Amniotic stem cell (primary cell): ENCODE measurements around the gene TEF.

Experiments used
- DNase-seq: peaks from one replicate; lab custom pipeline; 2025; lab: John Stamatoyannopoulos, UW

Gene TEF

GRCh38 chr22:41381329-41382097 lies at the start of gene TEF:
Gene TEF, plus strand, starts transcription at chr22:41381942. Its CDS starts 103 bp downstream, at chr22:41382045.
- peak; percentile 98 for DNase-seq

- DNase-seq, result no peak
Observed at GRCh38 chr22:41332217-41332939, 49.4 kb upstream of the TEF start.

- DNase-seq, result no peak
Observed at GRCh38 chr22:41333806-41334205, 47.9 kb upstream of the TEF start.

GRCh38 chr22:41334215-41334614 lies 47.5 kb upstream of the TEF start:
- no peak for DNase-seq

DNA sequence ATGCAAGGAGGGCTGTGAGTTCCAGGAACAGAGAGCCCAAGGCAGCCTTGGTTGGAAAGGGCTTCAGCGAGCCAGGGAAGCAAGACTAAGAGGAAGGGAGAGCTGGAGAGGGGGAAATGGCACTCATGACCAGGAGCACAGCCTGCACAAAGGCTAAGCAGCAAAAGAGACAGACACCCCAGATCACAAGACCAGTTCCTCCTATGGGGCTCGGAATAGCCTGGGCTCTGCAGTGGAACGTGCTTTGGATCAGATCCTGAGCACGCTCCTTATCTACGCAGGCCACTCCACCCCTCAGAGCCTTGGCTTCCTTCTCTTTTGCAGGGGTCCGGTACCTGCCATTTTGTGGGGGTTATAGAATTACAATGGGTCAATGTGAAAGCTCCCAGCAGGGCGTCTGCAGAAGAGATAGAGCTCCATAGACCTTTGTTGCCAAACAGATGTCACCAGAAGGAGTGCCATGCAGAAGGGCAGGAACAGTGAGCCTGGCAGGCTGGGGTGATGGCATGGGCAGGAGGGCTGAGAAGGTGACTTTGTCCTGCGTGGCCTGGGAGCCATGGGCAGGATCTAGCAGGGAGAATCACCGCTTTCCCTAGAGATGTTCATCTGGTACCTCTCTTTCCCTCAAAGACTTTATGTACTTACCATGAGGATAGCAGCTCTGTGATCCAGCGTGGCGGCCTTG lies 46.6 kb upstream of the TEF start:
- DNase-seq, result no peak

GRCh38 chr22:41338614-41339212 lies 43.0 kb upstream of the TEF start:
- DNase-seq, result no peak

- DNase-seq, result no peak
Observed at GRCh38 chr22:41339823-41340222, 41.9 kb upstream of the TEF start.

GRCh38 chr22:41340357-41340756 lies 41.4 kb upstream of the TEF start:
- DNase-seq, result no peak

- no peak for DNase-seq
Observed at GRCh38 chr22:41341012-41341411, 40.7 kb upstream of the TEF start.

GRCh38 chr22:41341990-41342389 lies 39.8 kb upstream of the TEF start:
- DNase-seq, result no peak

DNA sequence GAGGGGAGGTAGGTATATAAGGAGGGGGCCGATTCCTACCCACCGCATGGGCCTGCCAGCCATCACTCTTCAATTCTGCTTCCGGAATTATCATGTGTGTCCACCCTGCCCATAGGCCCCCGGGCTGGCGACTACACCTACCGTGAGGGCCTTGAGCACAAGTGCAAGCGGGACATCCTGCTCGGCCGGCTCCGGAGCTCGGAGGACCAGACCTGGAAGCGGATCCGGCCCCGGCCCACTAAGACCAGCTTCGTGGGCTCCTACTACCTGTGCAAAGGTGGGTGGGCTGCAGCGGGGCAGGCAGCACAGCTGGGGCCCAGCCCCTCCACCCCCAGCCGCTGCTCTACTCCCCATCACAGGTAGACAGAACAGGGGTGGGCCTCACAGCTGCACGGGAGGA lies 38.4 kb upstream of the TEF start:
- no peak for DNase-seq

- DNase-seq, result no peak
Observed at GRCh38 chr22:41343717-41344116, 38.0 kb upstream of the TEF start.

DNA sequence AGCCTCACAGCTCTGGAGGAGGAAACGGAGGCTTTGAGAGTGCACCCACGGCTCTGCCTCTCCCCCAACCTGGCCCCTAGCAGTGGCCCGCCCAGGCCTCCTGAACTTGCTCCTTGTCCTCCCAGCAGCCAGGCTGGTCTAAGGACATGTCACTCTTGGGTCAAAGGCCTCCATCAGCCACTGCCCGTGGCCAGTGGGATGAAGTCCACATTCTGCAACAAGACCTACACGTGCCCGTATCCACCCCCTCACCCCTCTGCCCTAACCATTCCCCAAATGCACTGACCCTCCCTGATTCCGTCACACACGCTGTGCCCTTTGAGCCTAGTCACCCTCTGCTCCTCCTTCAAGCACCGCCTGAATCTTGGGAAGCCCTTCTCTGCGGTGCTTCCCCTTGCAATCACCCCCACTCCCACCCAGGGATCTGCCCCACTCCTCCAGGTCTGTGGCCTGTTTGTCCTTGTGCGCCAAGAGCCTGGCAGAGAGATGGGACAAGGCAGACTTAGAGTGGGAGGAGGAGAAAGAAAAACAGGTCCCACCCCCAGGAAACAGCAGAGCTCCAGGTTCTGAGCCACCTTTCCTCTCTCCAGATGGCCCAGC lies 37.5 kb upstream of the TEF start:
- DNase-seq, result no peak

DNA sequence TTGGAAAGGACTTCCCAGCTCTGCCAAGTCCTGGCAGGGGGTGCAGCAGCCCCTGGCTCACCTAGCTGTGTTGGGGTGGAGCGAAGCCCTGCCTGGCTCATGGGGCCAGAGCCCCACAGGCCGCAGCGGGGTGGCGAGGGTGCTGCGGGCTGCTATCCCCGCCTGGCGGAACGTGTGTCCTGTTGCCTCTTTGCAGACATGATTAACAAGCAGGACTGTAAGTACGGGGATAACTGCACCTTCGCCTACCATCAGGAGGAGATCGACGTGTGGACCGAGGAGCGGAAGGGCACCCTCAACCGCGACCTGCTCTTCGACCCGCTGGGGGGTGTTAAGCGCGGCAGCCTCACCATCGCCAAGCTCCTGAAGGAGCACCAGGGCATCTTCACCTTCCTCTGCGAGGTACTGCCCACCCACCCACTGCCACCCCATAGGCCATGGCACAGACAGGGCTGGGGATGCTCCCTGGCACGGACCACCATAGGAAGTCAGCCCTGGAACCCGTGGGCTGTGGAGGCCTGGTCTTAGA lies 35.9 kb upstream of the TEF start:
- no peak for DNase-seq

- DNase-seq, result no peak
Observed at GRCh38 chr22:41347066-41347859, 34.5 kb upstream of the TEF start.

DNA sequence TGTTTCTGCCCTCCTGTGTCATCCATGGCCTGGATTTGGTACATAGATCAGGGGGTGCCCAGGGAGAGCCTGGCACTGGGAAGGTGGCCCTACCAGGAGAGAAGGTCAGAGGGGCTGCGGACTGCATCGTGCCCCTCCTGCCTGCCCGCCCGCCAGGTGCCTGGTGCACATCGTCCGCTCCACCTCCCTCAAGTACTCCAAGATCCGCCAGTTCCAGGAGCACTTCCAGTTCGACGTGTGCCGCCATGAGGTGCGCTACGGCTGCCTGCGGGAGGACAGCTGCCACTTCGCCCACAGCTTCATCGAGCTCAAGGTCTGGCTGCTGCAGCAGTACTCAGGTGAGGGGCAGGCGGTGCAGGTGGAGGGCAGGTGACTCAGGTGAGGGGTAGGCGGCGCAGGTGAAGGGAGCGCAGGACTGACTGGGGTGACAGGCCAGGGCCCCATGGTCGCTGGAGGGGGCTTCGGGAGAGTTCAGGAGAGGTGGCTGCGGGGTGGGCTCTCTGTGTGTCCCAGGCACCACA lies 32.7 kb upstream of the TEF start:
- no peak for DNase-seq

GRCh38 chr22:41350087-41350486 lies 31.7 kb upstream of the TEF start:
- DNase-seq, result no peak

- DNase-seq, result no peak
Observed at GRCh38 chr22:41351011-41351410, 30.7 kb upstream of the TEF start.

GRCh38 chr22:41352058-41352457 lies 29.7 kb upstream of the TEF start:
- DNase-seq, result no peak

DNA sequence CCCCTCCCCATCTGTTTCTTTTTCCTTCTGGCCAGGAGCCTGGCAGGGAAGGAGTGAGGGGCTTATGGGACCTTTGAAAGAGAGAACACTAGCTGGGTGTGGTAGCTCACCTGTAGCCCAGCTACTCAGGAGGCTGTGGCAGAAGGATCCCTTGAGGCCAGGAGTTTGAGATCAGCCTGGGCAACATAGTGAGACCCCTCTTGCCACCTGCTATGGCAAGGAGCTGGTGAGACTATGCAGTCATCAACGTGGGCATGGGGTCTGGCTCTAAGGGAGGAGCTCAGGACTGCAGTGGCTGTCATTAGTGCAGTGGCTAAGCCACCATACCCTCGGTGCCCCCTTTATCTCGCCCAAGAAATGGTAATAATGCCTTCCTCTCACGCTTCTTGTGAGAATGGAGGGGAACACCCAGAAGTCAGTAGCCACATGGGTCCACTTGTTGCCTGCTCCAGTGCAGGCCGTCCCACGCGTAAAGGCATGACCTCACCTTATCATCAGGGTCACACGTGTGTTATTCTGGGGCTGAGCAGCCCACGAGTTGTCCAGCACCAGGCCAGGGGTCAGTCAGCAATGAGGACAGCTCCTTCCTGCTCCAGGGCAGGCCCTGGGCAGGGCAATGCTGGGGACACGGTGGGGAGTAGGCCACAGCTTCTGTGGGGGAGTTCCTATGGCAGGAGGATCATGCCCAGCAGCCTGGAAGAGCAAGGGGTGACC lies 27.7 kb upstream of the TEF start:
- no peak for DNase-seq
